OCI-LY3 (cell line): ENCODE measurements around the gene SYF2.
A peak's percentile ranks its signal among the peaks of the same experiment; 100 is the strongest.

Experiments used
- H2AFZ ChIP-seq: fragments of 200-600, 300-600 bp; shearing (Covaris generic); 2 replicates; pipeline ENCODE4 v1.6.0; 2014; ENCODE audit warnings: antibody characterized with exemption, low read depth, low read length
- H3K27ac ChIP-seq: fragments of 200-600, 300-600 bp; sonication (generic); 2 replicates; pipeline ENCODE4 v1.5.1; 2014; ENCODE audit warnings: mild to moderate bottlenecking, low read length, moderate library complexity, mixed read lengths
- H3K27me3 ChIP-seq: fragments of 200-600, 300-600 bp; sonication (generic); 2 replicates; pipeline ENCODE4 v1.6.1; 2014; ENCODE audit warnings: low read depth, low read length, mixed read lengths
- H3K36me3 ChIP-seq: fragments of 200-600, 300-600 bp; sonication (generic); replicated peaks from 2 replicates; pipeline ENCODE3; 2014; ENCODE audit warnings: low read depth, low read length, mixed read lengths
- H3K4me1 ChIP-seq: fragments of 300-600, 200-600 bp; sonication (generic); 2 replicates; pipeline ENCODE4 v1.6.1; 2014; ENCODE audit warnings: low read length, mixed read lengths
- H3K4me2 ChIP-seq: fragments of 200-600, 300-600 bp; sonication (generic); 2 replicates; pipeline ENCODE4 v1.6.1; 2014; ENCODE audit warnings: low read length, mixed read lengths
- H3K4me3 ChIP-seq: fragments of 300-600, 200-600 bp; sonication (generic); 2 replicates; pipeline ENCODE4 v1.5.1; 2014; ENCODE audit warnings: antibody characterized with exemption, mild to moderate bottlenecking, low read length, moderate library complexity
- H3K79me2 ChIP-seq: fragments of 300-600, 200-600 bp; shearing (Covaris generic); 2 replicates; pipeline ENCODE4 v1.6.1; 2014; ENCODE audit warnings: mild to moderate bottlenecking, low read length, mixed read lengths
- H3K9ac ChIP-seq: fragments of 300-600, 200-600 bp; shearing (Covaris generic); 2 replicates; pipeline ENCODE4 v1.6.0; 2014; ENCODE audit warnings: mild to moderate bottlenecking, low read length, moderate library complexity
- H3K9me3 ChIP-seq: fragments of 200-600, 300-600 bp; shearing (Covaris generic); 2 replicates; pipeline ENCODE4 v1.6.1; 2014; ENCODE audit warnings: low read length, mixed read lengths; ENCODE audit not compliant: insufficient read depth
- H4K20me1 ChIP-seq: fragments of 200-600, 300-600 bp; sonication (generic); 2 replicates; pipeline ENCODE4 v1.6.1; 2016; ENCODE audit warnings: low read length, mixed read lengths; ENCODE audit not compliant: insufficient read depth
- EZH2phosphoT487 ChIP-seq: fragments of 200-600 bp; shearing (Covaris generic); IDR thresholded peaks from 2 replicates; pipeline ENCODE4 v1.6.1; 2018; ENCODE audit warnings: antibody characterized with exemption, mixed run types, low read depth
- TF ChIP-seq, protein P1 (sequence below): fragments of 200-600, 300-600 bp; sonication (generic); IDR thresholded peaks from 2 replicates; pipeline ENCODE4 v1.5.1; 2014; ENCODE audit warnings: antibody characterized with exemption, low read length, low read depth

SYF2 gene

DNA sequence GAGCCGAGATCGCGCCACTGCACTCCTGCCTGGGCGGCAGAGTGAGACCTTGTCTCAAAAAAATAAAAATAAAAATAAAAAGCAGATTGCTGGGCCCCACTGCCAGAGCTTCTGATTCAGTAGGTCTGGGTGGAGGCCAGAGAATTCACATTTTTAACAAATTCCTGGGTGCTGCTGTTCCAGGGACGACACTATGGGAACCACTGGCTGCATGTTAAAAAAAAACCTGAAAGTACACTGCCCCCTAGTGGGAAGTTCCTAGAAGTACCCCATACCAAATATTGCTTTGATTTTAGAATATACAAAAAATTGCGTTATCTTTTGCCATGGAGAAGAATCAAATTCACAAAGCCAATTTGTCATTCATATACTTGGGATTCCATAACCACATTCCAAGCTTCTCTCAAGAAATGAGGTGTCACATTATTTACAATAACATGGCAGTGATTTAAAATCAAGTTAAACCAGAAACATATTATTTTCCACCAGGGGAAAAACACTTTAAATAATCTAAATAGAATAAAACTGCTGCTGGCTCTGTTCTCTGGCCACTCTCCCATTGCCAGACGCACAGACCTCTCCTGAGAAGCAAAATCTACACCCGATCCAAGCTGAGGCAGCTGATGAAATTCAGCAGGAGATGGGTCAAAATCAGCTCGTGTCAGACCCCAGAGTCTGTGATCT, 27.4 kb downstream of the SYF2 start:
- Histone ChIP-seq H3K36me3 (no peaks in the 10 kb centered on the region), H4K20me1 (no peaks in the 10 kb centered on the region), H3K4me3 (no peak overlapping the region), H3K9ac (no peak overlapping the region), H3K4me2 (no peak overlapping the region), H2AFZ (no peak overlapping the region), H3K4me1 (no peaks in the 10 kb centered on the region), H3K27me3 (no peaks in the 10 kb centered on the region), H3K27ac (no peak overlapping the region), H3K79me2 (no peaks in the 10 kb centered on the region), H3K9me3 (no peaks in the 10 kb centered on the region)
- no peak for TF ChIP-seq EZH2phosphoT487
- TF ChIP-seq, protein P1, sequence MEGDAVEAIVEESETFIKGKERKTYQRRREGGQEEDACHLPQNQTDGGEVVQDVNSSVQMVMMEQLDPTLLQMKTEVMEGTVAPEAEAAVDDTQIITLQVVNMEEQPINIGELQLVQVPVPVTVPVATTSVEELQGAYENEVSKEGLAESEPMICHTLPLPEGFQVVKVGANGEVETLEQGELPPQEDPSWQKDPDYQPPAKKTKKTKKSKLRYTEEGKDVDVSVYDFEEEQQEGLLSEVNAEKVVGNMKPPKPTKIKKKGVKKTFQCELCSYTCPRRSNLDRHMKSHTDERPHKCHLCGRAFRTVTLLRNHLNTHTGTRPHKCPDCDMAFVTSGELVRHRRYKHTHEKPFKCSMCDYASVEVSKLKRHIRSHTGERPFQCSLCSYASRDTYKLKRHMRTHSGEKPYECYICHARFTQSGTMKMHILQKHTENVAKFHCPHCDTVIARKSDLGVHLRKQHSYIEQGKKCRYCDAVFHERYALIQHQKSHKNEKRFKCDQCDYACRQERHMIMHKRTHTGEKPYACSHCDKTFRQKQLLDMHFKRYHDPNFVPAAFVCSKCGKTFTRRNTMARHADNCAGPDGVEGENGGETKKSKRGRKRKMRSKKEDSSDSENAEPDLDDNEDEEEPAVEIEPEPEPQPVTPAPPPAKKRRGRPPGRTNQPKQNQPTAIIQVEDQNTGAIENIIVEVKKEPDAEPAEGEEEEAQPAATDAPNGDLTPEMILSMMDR: peak; percentile 59

DNA sequence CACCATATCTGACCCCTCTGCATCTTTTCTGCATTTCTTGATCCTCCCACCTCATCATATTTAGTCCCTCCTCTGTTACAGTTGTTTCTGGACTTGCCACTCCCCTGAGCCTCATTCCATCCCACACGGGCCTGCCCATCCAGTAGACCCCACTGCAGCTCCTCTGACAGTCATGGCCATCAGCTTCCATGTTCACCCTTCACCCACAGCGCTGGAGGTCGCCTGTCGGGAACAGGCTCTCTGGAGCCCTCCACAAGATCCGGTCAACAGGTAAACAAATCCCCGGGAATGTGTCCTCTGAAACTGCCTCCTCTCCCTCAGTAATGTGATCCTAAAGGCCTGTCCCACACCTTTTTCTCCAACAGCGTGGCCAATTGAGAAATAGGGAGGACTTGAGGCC, 31.3 kb downstream of the SYF2 start:
- Histone ChIP-seq H3K9me3 (no peaks in the 10 kb centered on the region), H3K4me2 (no peak overlapping the region), H3K27ac (no peak overlapping the region), H3K79me2 (no peaks in the 10 kb centered on the region), H3K36me3 (no peaks in the 10 kb centered on the region), H4K20me1 (no peaks in the 10 kb centered on the region), H3K9ac (no peak overlapping the region), H3K4me3 (no peak overlapping the region), H3K27me3 (no peaks in the 10 kb centered on the region), H2AFZ (no peak overlapping the region), H3K4me1 (no peaks in the 10 kb centered on the region)
- TF ChIP-seq, protein P1: no peak
- no peak for TF ChIP-seq EZH2phosphoT487

DNA sequence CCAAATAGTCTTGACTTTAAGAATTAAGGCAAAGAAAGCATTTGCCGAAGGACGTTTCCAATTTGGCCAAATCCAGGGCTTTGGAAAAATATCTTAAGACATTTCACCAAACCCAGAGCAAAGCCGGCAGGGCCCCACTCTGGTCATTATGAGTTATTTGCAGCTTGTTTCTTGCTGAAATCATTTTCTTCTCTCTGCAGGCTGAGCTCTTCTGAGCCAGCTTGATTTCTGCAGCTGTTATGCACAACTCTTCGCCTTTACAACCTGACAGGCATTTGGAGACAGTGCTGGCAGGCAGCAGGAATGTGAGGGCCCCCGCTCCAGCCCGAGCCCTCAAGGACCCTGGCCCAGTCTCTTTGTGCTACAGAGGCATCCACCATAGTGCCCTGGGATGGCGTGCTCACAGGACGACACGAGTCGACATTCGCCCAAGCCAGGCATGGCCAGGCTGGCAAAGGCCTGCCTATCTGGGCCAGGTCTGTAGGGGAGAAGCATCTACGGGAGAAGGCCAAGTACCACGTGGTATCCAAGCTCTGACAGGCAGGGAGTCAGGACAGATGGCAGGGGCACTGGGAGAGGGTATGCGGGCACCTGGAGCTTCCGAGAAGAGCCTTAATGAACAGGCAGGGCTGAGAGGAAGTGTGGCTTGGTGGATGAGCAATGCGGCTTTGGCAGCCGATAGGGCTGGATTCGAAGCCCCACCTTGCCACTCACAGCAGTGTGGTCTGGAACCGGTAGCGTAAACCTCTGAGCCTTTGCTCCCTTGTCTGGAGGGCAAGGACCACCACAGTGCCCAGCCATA, 32.3 kb downstream of the SYF2 start:
- TF ChIP-seq, protein P1: no peak
- TF ChIP-seq EZH2phosphoT487: no peak
- H4K20me1 ChIP-seq: no peaks in the 10 kb centered on the region
- H3K27ac ChIP-seq: no peak overlapping the region
- H3K9me3 ChIP-seq: no peaks in the 10 kb centered on the region
- H3K36me3 ChIP-seq: no peaks in the 10 kb centered on the region
- no peaks in the 10 kb centered on the region for H3K79me2 ChIP-seq
- H3K4me2 ChIP-seq: no peak overlapping the region
- H3K4me3 ChIP-seq: no peak overlapping the region
- no peak overlapping the region for H3K9ac ChIP-seq
- H2AFZ ChIP-seq: no peak overlapping the region
- H3K27me3 ChIP-seq: no peaks in the 10 kb centered on the region
- no peaks in the 10 kb centered on the region for H3K4me1 ChIP-seq

DNA sequence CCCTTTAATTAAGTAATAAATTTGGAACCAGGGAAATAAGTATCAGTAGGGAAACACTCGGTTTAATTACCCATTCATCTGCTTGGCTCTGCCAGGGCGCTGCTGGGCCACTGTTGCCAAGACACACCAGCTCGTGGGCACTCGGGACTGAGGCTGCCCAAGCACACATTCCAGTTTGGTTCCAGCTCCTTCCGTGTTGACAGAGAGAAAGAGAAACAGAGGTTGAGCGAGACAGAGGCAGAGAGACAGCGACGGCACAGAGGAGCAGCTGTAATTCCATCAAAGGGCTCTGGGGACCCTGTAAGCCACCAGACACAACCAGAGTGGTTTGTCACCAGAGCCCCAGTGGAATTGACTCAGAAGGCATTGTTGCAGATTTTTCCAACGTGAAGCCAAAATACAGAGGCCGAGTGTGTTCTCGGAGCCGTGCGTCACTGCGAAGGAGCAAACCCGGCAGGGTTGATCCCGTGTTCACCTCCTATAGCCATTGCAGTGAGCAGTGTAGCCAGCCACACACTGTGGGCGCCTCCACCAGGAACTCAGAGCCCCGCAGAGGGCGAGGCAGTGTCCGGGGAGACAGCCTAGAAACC, 33.5 kb downstream of the SYF2 start:
- Histone ChIP-seq H3K79me2 (no peaks in the 10 kb centered on the region), H3K36me3 (no peaks in the 10 kb centered on the region), H2AFZ (0 out of 2 replicates have a peak overlapping the region, but pooled peaks have one; percentile 13), H3K9me3 (no peaks in the 10 kb centered on the region), H3K4me3 (no peak overlapping the region), H3K27me3 (no peaks in the 10 kb centered on the region), H3K4me2 (no peak overlapping the region; the same call in 1 of the 2 replicates), H3K4me1 (no peaks in the 10 kb centered on the region), H3K27ac (no peak overlapping the region), H3K9ac (no peak overlapping the region), H4K20me1 (no peaks in the 10 kb centered on the region)
- TF ChIP-seq, protein P1: no peak
- TF ChIP-seq EZH2phosphoT487: no peak
